HTR-8/SVneo (cell line): ENCODE results near the gene RBMS3.
A peak's percentile ranks its signal among the peaks of the same experiment; 100 is the strongest.

Source experiments
- DNase-seq: peaks from one replicate; pipeline ENCODE4 v3.0.0; 2011; ENCODE audit warnings: low spot score, mixed read lengths; ENCODE audit not compliant: insufficient read length
- FAIRE-seq: peaks from 2 replicates; lab custom pipeline; 2011; peaks lifted over from hg19 to GRCh38; lab: Jason Lieb, UNC

Gene RBMS3

DNA sequence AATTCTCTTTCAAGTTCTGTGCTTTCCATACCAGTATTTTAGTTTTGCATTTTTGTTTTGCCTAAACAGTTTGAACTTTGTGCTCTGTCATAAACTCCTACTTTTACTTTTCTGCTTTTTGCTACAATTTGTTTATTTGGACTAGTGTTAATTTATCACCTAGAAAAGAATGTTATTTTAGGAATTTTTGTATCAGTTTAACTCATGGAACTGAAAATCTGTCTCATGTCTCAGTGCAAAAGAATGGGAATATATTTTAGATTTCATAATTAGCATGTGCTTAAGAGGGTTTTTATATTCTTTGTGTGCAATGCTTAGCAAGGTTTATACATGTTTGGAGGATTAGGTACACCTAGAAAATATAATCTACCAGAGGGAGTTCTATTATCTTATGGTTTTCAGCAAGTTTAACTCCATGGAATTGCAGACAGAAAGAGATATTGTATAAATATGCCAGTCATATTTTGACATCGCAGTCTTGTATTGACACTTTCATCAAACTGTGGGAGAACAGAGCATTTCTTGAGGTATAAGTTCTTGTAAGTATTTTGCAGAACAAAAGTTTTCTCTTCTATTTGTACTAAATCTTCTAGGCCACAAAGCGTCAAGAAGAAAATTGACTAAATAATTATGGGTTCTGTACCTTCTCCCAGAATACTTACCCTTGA, 409.9 kb downstream of the RBMS3 start:
- no peak for DNase-seq
- no peak for FAIRE-seq

DNA sequence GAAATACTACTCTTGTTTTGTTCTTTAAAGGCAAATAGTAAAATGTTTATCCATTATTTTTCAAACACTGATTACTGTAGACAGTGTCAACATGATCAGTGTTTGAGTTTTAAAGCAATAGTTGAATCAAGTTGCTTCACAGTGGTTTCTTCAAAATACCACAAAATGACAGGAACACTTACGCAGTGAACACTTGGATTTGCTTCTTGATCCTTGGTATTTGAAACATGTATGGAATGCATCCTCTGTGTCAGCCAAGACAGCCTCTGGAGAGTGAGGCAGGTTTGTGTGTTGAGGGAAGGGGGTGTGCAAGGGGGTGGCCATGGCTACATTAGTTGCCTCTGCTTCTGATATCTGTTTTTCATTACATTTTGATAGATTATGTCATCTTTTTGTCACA, 413.0 kb downstream of the RBMS3 start:
- DNase-seq (peak; percentile 61), FAIRE-seq (peak; percentile 97)

DNA sequence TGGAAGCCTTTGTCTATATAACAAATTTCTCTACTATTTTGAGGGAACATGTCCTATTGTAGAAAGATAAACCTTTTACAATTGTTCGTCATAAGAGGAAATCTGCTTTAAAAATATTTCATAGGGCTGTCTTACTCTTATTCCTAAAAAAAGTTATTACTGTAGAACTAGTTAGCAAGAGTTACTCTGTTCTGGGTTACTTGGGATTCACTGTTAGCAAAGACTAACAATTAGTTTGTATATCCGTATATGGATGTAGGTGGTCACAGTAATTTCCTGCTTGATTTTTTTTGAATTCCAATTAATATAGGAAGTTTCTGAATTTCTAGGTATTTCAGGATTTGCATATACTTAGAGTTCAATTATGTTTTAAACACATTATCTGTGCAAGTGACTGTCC, 413.5 kb downstream of the RBMS3 start:
- FAIRE-seq, result no peak

DNA sequence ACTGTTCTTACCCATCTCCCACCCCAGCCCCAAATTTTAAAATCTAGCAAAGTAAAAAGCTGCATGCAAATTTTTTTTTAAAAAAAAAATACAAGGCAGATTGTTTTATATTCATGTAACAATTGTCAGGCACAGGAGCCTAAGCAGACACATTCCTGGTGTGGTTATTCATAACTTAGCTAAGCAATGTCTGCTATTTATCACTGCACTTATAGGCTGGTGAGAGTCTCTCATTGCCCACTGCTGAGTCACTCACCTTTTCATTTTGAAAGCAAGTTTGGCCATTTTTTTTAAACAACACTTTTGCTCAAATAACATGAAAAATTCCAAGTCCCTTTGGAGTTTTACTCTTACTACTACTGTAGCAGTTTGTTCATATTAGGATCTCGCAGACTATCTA, 413.9 kb downstream of the RBMS3 start:
- peak; percentile 75 for FAIRE-seq
- DNase-seq, result peak; percentile 64

More for the DNA sequence above, 413.5 kb downstream of the RBMS3 start:
- no peak for DNase-seq

DNA sequence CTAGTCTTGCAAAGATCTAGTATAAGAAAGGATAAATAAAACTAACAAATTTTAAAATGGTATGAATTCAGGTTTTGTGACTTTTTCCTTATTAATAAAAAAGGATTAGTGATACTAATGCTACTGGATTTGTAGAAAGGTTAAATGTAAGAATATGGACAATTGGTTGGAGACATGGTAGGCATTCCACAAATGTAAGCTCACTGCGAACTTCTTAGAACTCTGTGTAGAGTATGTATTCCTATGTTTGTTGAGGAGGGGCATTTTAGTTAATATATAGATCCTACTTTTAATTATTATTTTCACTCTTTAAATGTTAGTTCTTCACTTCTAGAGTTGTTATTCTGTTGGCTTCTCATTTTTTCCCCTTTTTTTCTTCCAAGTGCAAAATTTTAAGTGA, 414.3 kb downstream of the RBMS3 start:
- DNase-seq (no peak), FAIRE-seq (no peak)

DNA sequence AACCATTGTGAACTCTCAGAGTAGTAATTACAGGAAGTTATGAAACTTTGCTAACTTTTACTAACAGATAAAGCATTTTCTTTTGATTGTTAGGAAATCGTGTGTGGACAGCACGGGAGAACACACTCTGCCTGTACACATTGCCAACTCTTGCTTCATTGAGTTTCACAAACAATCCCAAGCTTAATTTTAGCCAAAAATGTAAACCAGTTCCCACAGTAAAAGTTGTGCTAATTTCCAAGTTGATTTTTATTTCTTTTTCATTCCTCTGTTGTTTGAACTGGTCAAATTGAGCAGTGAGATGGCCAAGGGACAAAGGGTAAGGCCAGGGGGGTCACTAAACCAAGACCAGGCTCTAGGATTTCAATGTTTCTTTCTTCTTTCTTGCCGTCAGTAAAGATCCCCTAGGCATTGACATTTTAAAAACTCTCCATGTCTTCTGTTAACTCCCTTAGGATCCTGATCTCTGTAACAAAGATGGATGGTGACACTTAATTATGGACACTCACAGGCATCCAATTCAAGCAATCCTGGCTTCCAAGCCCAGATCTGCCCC, 414.9 kb downstream of the RBMS3 start:
- FAIRE-seq, result no peak
- DNase-seq, result no peak

DNA sequence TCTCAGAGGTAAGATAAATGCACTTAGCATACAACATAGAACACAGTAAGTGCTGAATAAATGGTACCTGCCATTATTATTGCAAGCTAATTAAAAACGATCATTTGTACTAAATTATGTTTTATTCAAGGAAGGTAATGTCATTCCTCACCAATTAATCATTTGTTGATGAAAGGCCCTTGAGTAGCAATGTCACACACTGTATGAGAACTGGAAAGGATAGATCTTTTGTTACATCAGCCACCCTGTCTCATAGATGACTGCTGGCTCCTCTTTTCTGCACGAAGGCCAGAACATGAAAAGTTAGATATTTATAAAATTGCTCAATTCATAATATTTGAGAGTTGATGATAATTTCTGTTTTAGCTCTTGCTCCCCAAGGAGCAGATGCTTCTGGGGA, 415.4 kb downstream of the RBMS3 start:
- no peak for DNase-seq
- peak; percentile 13 for FAIRE-seq

DNA sequence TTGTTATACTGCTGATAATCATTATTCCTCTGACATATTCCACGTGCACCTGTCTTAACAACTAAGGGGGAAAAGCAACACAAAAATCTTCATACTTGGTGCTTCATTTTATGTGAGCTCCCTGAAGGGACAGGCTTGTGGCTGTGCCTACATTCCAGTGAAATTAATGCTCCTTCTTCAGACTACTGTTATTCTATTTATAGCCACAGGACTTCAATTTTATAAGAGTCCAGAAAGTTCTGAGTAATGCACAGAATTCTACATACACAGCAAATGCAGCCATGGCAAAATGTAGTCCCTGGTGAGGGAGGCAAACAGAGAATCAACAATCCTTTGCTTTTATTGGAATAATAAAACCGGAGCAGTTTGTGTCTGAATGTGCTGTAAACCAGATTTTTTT, 417.1 kb downstream of the RBMS3 start:
- FAIRE-seq (no peak), DNase-seq (no peak)

DNA sequence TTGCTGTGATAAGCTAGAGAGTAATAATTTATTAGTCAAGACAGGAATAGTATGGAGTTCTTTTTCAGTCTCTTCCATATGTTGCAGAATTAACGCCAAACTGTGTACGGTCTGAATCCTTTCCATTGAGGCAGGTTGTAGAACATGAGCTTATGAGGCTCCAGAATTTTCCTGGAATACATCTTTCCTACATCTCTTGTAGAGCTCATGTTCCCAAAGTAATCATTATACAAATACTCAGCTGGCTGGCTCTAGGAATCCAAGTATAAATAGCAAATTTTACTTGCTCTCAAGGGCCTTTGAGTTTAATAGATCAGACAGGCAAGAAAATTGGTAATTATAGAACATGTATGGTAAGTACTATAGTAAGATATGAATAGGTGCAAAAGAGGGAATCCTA, 419.4 kb downstream of the RBMS3 start:
- DNase-seq (no peak), FAIRE-seq (no peak)

DNA sequence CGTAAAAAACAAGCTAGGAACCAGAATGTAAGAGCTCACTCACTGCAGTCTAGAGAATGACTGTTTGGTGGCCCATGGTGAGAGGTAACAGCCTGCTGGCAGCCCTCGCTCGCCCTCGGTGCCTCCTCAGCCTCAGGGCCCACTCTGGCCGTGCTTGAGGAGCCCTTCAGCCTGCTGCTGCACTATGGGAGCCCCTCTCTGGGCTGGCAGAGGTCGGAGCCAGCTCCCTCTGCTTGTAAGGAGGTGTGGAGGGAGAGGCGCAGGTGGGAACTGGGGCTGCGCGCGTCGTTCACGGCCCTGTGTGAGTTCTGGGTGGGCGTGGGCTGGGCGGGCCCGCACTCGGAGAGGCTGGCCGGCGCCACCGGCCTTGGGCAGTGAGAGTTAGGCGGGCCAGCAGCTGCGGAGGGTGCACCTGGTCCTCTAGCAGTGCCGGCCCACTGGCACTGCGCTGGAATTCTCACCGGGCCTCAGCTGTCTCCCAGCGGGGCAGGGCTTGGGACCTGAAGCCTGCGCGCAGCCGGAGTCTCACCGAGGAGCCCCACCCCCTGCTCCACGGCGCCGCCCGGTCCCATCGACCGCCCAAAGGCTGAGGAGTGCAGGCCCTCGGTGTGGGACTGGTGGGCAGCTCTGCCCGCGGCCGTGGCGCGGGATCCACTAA, 420.6 kb downstream of the RBMS3 start:
- FAIRE-seq (no peak), DNase-seq (no peak)

DNA sequence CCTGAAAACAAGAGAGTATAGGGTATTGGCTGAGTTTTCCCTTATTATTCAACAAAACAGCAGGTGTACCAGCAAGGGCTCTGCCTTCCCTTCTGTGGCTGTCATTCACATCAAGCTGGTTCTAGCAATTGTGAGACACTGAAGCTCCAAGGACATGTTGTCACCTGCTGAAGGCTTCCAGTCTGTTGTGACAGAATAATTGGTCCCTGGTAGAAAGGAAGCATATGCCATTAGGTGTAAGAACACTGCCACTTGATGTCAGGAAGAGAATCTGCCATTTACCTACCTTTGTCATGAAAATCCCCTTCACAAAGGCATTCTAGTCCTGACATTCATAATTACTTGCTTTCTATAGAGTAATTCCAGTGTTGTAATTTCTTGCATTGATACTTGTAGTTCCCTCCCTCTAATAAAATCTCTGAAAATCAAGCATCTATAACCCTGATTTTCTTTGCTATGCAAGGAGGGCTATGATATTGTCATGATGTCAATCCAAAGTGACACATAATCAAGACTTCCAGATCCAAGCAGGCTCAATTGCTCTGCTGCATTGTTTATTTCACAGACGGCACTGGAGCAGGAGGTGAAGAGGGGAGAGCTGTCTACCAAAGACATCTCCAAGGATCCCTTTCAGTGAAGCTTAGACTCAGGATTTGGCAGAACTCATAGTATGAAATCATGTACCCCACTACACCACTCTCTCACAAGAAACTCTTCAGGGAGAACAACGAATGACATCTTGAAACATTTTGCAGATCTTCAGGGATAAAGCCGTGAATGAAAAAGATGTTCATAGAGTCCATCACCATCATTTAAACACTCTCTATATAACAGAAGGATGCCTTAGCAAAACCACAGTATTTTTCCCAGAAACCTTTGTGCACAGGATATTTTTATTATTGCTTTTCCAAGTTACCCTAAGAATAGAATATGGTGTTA, 425.3 kb downstream of the RBMS3 start:
- FAIRE-seq (no peak), DNase-seq (no peak)

DNA sequence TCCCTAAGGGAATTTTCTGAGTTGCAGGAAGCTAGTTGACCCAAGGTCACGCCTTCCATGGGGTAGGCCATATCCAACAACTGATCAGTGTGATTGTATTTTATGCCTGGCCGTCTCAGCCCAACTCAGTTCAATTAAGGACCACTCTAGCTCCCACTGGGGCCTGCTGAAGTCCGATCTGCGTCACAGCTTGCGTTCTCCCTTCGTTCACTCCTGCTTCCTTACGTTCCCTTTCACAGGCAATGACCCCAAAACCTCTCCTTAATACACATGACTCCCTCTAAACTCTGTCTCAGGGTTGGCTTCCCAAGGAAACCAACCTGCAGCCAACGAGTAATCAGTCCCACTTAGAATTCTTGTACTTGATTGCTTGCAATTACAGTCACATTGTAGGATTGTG, 428.0 kb downstream of the RBMS3 start:
- FAIRE-seq (no peak), DNase-seq (no peak)

DNA sequence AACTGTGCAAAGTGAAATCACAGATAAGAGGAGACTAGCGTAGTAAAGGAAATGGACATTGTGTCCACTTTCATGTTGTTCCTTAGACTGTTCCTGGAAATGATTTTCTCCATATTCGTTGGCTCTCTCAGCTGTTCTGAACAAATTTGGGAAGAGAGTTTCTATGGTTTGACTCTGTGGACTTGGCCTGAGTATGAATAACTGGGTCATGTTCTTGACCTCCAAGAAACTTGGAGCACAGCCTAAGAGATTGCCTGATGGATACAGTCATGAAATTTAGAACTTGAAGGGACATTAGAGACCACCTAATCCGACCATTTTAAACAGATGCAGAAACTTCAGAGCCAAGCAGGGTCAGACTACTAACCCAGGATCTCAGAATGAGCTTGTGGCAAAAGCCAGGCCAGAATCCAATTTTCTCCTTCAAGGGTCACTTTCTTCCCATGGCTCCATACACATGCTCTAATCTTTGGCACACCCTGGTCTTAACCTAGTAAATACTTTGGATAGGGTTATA, 430.4 kb downstream of the RBMS3 start:
- FAIRE-seq, result no peak
- DNase-seq, result no peak

DNA sequence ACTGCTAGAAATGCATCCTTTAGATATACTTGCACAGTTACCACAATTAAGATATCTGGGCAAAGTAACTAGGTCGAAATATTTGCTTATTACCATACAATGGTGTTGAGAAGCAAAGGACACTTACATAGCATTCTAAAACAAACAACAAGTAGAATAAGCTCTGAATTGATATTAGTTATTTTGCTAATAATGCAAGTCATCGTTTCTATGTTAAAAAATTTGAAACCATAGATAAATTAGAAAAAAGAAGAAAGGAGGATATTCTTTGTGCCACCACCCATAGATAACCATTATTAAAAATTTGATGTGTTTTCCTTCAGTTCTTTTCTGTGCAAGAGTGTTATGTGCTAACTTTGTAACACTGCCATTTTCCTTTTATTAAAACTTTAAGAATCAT, 435.3 kb downstream of the RBMS3 start:
- no peak for FAIRE-seq
- no peak for DNase-seq

DNA sequence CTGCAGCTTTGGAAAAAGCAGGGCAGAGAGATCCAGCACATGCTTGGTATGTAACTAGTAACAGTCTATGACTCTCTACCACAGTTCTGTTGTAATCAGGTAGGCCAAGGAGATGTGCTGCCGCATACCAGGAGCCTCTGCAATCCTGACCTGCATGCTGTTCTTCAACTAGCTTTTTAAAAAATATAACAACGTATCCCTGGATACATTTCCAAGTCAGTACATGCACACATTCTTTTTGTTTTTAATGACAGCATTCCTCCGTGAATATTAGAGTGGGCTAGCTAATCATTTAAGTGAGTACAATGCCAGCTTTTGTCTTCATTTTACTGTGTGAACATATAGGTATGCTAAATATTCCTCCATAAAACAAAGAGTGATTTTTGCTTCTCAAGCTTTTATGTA, 437.8 kb downstream of the RBMS3 start:
- FAIRE-seq, result no peak
- DNase-seq, result no peak

DNA sequence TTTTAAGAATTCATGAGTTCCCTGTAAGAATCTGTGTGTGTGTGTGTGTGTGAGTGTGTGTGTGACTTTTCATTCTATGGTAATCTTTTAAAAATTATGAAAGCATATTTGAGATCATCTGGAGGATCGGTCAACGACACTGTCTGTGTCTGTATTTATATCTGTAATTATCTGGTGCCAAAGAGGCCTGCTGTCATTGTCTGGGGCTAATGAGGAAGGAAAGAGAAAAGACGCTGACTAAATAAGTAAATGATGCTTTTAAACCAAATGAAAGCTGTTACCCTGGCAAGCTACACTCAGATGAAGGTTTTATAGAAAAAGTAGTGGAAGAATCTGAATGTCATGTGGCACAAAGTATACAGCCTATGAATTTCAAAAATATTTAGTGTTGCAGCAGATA, 439.8 kb downstream of the RBMS3 start:
- DNase-seq (no peak), FAIRE-seq (no peak)

DNA sequence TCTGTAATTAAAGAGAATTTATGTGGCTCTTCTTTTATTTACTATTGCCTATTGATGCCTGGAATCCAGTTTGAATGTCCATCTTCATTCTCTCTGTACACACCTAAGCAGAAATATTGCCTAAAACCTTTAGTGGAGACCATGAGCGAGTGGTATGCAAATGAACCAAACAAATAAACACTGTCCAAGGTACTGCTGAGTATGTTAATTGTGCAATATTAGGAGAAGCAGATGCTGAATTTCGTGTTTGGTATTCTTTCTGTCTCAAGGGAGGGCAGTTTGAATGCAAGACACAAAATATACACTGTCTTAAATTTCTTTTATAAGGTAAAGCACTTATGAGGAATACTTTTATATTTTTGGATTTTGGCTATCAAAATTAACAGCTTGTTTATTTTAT, 440.9 kb downstream of the RBMS3 start:
- no peak for FAIRE-seq

DNA sequence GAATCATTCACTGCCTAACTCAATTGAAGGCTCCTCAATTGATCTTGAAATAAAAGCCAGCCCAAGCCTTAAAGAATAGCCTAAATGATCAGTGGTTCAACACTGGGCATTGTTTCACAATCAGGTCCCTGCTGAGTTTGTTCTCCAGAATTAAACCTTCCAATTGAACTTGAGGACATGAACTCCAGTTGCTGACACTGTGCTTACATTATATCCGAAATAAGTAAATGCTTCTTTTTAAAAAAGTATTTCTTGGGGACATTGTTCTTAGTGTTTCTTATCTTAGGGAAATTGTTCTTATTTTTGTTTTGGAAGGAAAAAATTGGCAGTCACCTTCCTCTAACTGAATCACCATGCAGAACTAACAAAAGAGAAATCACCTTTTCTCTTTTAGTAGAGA, 450.2 kb downstream of the RBMS3 start:
- no peak for FAIRE-seq

More for the DNA sequence above, 440.9 kb downstream of the RBMS3 start:
- DNase-seq, result no peak

DNA sequence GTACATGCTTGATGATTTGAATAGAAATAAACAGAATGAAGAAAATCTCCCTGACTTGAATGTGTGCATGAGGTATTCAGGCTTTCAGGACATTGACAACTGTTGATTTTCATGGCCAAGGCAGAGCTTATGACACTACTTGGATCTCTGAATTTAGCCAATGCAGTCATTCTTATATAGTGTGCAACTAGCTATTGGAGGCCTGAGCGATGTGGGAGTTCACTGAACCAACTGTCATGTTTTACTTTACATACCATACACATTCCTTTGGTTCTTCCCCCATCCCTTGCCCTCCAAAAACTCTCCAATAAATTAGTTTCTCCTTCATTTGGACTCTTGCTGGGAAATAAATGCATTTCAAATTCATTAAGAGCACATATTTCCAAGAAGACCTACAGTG, 460.4 kb downstream of the RBMS3 start:
- DNase-seq (no peak), FAIRE-seq (peak; percentile 60)

More for the DNA sequence above, 450.2 kb downstream of the RBMS3 start:
- DNase-seq, result no peak

DNA sequence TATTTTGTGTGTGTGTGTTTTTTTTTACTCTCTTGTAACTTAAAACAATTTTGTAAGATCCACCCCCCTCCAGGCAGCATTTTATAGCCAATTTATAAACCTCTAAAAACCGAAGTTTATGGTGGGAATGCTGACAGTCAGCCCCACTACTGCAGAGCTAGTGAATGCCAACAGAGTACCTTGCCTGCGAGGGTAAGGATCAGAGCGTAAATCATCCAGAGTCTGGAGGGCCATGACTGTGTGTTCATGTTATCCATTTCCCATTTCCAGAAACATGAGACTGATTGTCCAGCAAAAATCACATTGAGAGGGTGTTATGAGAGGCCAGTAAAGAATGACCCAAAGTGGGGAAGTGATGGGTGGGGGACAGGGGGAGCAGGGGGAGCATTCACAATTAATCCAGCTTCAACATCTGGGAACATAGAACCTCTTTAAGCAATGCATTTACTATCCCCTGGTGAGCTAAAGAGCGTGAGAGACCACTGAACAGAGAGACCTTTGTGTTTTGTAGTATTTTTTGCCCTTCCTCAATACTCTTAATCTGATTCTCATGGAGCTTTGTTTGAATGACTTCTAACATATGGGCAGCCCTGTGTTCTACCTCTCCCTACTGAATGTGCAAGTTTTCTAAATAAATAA, 464.5 kb downstream of the RBMS3 start:
- no peak for FAIRE-seq
- no peak for DNase-seq
